ENCODE measurements around the gene PPIL4.

Gene PPIL4

GRCh38 chr6:149545754-149546471 lies at the start of gene PPIL4:
TSS of gene PPIL4 (minus strand) at chr6:149546043. CDS start at chr6:149546005, 38 bp downstream.
- peak; percentile 96 for DNase-seq

- DNase-seq, result no peak
These were observed 47.6 kb upstream of the PPIL4 start for GRCh38 chr6:149593408-149593807.

- DNase-seq, result no peak
These were observed 47.1 kb upstream of the PPIL4 start for GRCh38 chr6:149592983-149593382.

- DNase-seq, result no peak
These were observed 40.3 kb upstream of the PPIL4 start for GRCh38 chr6:149586149-149586548.

GRCh38 chr6:149581349-149581748 lies 35.5 kb upstream of the PPIL4 start:
- no peak for DNase-seq

- no peak for DNase-seq
These were observed 35.0 kb upstream of the PPIL4 start for GRCh38 chr6:149580880-149581279.

GRCh38 chr6:149567945-149568585 lies 22.2 kb upstream of the PPIL4 start:
- no peak for DNase-seq

- no peak for DNase-seq
These were observed 21.3 kb upstream of the PPIL4 start for GRCh38 chr6:149567194-149567586.

GRCh38 chr6:149566410-149567193 lies 20.8 kb upstream of the PPIL4 start:
- DNase-seq, result peak; percentile 37

GRCh38 chr6:149565527-149566409 lies 19.9 kb upstream of the PPIL4 start, which contains the start of gene GINM1:
TSS of gene GINM1 (plus strand) at chr6:149566375. CDS start at chr6:149566415, 40 bp downstream.
- peak; percentile 97 for DNase-seq

GRCh38 chr6:149563928-149564325 lies 18.1 kb upstream of the PPIL4 start:
- DNase-seq, result no peak

GRCh38 chr6:149563203-149563927 lies 17.5 kb upstream of the PPIL4 start:
- no peak for DNase-seq

GRCh38 chr6:149560736-149561135 lies 14.9 kb upstream of the PPIL4 start:
- no peak for DNase-seq

- no peak for DNase-seq
These were observed 13.5 kb upstream of the PPIL4 start for GRCh38 chr6:149559389-149559788.

GRCh38 chr6:149558029-149558428 lies 12.2 kb upstream of the PPIL4 start:
- DNase-seq, result no peak

GRCh38 chr6:149551920-149552319 lies 6.1 kb upstream of the PPIL4 start:
- DNase-seq, result no peak

- DNase-seq, result peak; percentile 66
These were observed 537 bp downstream of the PPIL4 start for GRCh38 chr6:149545258-149545753.

- no peak for DNase-seq
These were observed 1.1 kb downstream of the PPIL4 start for GRCh38 chr6:149544646-149545257.

- no peak for DNase-seq
These were observed 4.7 kb downstream of the PPIL4 start for GRCh38 chr6:149541139-149541538.

GRCh38 chr6:149534742-149535141 lies 11.1 kb downstream of the PPIL4 start:
- no peak for DNase-seq

GRCh38 chr6:149529650-149530049 lies 16.2 kb downstream of the PPIL4 start:
- DNase-seq, result no peak

Data from activated CD4-positive, alpha-beta T cell treated with anti-CD3 and anti-CD28 coated beads, Interleukin-2, amount 50 U/mL, for 16 hours (primary cell).